CD4-positive, alpha-beta T cell treated with Interleukin-12 subunit alpha and Interleukin-12 subunit beta, for 1 hour (primary cell): Measurements from ENCODE around the gene GLIS1.

ENCODE experiments used
- DNase-seq: peaks from one replicate; pipeline ENCODE4 v3.0.0-alpha.2; 2020

The GLIS1 gene

GRCh38 chr1:53735681-53736080 lies 3.3 kb downstream of the GLIS1 start:
- no peak for DNase-seq

DNA sequence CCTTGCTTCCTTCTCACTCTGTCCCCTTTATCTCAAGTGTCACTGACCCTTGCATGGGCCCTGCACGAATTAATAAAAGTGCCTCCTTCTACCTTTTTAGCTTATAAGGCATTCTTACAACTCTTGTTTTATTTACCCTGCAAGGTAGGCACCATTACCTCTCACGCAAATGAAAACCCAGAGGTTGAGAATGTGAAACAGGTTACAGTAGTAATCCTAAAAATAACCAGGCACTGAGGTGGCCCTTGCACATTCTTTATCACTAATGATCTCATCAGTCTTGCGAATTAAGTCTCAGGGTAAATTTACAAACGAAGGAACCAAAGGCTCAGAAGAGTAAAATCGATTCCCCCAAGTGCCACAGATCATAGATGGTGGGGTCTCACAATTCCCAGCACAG lies 3.7 kb downstream of the GLIS1 start:
- no peak for DNase-seq

GRCh38 chr1:53734650-53735211 lies 4.2 kb downstream of the GLIS1 start:
- no peak for DNase-seq

DNA sequence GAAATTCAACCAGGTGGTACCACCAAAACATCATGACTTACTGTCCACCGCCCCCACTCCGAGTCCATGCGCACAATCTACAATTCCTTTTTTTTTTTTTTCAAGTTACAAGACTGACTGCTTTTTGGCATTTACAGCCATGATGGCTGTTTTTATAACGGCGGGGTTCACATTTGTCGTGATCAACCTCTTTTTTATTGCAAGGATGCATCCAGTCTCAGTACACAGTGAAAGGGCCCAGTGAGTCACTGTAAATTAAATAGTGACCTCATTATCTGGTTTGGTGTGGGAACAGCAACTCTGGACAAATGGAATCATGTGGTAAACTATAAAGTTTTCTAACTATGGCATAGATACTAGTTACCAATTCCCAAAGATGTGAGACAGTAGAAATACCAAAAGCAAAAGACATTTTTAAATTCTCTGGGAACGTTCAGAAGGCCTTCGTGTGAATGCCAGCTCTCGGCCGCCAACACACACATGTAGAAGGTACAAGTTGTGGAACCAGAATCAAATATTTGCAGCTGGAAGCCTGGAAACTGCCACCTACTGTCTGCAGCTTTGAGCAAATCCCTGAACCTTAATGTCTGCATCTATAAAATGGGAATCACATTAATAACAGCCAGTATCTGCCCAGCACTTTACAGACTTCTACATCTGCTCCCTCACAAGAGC lies 4.9 kb downstream of the GLIS1 start:
- no peak for DNase-seq

GRCh38 chr1:53733447-53733931 lies 5.5 kb downstream of the GLIS1 start:
- DNase-seq = no peak

- DNase-seq = no peak
Measured at GRCh38 chr1:53732912-53733317, 6.0 kb downstream of the GLIS1 start.

DNA sequence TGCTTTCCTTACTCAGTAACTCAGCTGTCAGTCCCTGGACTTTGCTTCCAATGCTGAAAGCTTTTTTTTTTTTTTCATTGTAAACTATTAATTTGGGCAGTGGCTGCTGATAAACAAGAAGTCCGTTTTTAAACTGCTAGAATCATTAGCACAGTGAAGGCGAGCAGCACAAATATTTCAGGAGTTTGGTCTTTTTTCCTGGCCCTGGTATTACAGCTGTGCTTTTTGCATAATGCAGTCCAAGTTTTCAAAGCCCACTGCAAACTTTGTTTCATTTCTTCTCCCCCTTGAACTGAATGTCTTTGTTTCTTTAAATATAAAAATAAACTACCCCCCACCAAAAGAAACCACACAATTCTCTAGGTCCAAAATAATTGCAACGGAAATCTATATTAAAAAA lies 6.6 kb downstream of the GLIS1 start:
- no peak for DNase-seq

DNA sequence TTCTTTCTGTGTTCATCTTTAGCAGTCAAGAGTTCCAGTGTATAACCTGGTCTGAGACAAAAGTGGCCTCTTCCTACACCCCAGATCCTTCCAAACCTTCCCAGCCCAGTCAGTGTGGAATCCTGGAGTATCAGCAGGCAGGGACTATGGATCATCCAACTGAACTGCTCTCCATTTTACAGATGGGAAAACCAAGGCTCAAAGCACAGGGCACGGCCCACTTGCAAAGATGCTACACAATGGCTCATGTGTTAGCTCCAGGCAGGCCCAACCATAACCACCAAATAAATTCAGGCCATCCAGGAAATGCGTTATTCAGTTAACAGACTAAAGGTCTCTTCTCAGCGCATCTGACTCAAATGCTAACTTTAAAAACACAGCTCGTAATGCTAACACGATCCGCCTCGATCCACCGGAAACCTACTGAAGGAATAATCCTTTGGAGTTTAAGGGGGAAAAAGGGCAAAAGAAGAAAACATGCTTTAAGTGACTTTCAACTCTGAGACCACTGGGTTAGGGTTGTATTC lies 7.1 kb downstream of the GLIS1 start:
- no peak for DNase-seq

GRCh38 chr1:53731043-53731600 lies 7.8 kb downstream of the GLIS1 start:
- no peak for DNase-seq

- DNase-seq = no peak
Measured at GRCh38 chr1:53730224-53730865, 8.6 kb downstream of the GLIS1 start.

- DNase-seq = no peak
Measured at GRCh38 chr1:53729456-53730223, 9.3 kb downstream of the GLIS1 start.

- no peak for DNase-seq
Measured at GRCh38 chr1:53728702-53729455, 10.1 kb downstream of the GLIS1 start.

DNA sequence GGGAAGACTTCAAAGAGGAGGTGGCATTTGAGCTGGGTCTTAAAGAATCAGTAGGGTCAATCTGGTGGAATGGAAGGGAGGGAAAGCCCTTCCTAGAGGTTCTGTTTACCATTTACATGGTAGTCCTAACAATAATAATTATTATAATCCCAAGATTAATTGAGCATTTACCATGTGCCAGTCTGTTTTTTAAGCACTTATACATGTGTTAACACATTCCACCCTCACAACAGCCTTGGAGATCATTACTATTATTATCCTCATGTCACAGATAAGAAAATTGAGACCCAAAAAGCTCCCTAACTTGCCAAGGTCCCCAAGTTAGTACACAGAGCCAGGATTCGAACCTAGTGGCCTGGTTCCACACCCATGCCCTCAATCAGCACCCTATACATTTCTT lies 10.8 kb downstream of the GLIS1 start:
- DNase-seq = no peak

DNA sequence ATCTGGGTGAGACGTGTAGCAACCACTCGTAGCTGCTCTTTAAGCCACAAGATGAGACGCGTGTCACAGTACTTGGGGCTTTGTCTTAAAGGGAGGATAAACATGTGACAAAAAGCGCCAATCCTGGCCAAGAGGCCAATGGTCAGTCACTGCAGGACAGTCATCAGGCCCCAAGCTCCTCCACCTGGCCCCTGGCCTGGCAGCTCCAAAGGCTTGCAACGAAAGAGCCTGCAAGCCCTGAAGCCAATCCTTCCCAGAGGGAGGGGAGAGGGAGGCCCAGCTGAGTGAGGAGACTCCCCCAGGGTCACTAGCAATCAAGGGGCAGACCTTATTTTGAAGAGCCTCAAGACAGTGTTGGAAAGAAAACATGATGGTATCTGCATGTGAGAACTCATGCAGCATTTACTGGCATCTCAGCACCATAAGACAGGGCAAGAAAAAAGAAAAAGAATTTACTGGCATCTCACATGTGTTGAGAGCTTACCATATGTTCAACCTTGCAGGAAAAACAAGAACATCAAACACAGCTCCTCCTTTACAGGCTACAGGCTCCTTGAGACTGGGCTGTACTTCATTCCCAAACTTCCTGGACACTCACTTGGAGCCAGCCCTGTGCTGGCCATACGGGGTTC lies 11.4 kb downstream of the GLIS1 start:
- no peak for DNase-seq

GRCh38 chr1:53726009-53726600 lies 12.9 kb downstream of the GLIS1 start:
- no peak for DNase-seq

GRCh38 chr1:53725238-53725689 lies 13.7 kb downstream of the GLIS1 start:
- no peak for DNase-seq

GRCh38 chr1:53722025-53722424 lies 16.9 kb downstream of the GLIS1 start:
- no peak for DNase-seq

- no peak for DNase-seq
Measured at GRCh38 chr1:53721088-53721487, 17.9 kb downstream of the GLIS1 start.

GRCh38 chr1:53719469-53719868 lies 19.5 kb downstream of the GLIS1 start:
- DNase-seq = no peak

GRCh38 chr1:53718443-53718842 lies 20.5 kb downstream of the GLIS1 start:
- no peak for DNase-seq
